Measurements from ENCODE around the gene AGAP2.
"Not testable (repeated sequence)": the region's sequence is repeated elsewhere in the genome, so short reads cannot be mapped to it uniquely, and the experiment has no call there.

Gene AGAP2

DNA sequence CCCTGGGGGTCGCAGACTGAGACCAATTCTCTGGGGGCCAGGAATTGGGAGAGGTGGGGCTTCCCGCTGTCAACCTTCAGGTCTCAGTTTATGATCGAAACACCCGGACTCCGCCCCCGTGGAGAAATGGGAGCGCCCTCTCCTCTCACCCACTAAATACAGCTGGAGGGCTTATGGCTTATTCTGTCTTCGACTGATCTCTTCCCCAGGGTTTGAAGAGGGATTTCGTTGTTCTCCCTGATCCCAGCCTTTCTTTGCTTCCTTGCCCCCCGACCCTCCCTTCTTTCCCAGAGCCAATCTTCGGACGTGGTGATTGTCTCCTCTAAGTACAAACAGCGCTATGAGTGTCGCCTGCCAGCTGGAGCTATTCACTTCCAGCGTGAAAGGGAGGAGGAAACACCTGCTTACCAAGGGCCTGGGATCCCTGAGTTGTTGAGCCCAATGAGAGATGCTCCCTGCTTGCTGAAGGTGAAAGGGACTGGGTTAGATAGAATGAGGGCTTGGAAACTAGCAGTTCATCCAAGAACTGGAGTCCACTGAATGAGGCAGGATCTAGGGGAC is 44.0 kb downstream of the AGAP2 start:
- DNase-seq (ENCODE audit: low spot score), result no peak

DNA sequence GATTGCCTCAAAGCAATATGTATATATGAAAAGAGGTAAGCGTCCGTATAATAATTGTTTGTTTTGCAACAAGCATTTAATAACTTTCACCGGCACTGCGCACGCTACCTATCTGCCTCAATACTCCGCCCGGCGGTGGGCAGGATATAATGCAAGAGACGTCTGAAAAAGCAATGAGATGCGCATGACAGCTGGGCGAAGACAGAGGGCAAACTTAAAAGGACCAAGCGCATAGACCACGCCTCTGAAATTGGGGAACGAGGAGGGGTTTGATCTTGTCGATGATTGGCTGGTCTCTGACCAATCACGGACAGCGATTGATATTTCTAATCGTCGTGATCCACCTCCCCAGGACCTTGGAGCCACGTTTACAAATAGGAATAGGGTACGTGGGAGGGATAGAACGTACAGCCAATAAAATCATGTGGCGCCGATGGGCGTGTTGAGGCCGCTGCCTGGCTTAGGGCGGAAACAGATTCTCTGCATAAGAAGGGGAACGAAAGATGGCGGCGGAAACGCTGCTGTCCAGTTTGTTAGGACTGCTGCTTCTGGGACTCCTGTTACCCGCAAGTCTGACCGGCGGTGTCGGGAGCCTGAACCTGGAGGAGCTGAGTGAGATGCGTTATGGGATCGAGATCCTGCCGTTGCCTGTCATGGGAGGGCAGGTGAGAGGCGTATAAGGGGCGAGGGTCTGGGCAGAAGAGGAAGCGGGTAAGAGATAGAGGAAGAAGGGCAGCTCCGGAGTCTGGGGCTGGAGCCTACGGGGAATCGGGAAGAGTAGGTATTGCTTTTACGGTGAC is 44.7 kb downstream of the AGAP2 start, which contains the start of gene OS9:
TSS of gene OS9 (plus strand) at position 474 of the 800 bp plus-strand sequence. CDS start at position 504, 30 bp downstream.
- peak; percentile 99 for DNase-seq (ENCODE audit: low spot score)

DNA sequence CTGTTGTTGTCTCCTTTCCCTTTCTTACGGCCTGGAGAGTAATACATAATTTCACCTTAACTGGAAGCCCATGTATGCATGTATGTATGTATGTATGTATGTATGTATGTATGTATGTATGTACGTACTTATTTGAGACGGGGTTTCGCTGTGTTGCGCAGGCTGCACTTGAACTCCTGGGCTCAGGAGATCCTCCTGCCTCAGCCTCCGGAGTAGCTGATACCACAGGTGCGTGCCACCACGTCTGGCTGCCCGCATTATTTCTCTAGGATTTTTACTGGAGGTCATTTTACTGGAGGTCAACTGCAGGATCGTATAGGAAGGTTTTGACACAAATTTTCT is 45.3 kb downstream of the AGAP2 start:
- no peak for DNase-seq (ENCODE audit: low spot score)

DNA sequence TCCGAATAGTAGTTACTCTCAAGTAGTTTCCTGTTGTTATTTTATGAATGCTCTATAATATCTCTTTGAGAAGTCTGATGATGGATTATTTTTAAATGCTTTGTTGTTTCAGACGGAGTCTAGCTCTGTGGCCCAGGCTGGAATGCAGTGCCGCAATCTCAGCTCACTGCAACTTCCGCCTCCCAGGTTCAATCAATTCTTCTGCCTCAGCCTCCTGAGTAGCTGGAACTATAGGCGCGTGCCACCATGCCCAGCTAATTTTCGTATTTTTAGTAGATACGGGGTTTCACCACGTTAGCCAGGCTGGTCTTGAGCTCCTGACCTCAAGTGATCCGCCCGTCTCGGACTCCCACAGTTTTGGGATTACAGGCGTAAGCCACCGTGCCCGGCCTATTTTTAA is 46.0 kb downstream of the AGAP2 start:
- no peak for DNase-seq (ENCODE audit: low spot score)

DNA sequence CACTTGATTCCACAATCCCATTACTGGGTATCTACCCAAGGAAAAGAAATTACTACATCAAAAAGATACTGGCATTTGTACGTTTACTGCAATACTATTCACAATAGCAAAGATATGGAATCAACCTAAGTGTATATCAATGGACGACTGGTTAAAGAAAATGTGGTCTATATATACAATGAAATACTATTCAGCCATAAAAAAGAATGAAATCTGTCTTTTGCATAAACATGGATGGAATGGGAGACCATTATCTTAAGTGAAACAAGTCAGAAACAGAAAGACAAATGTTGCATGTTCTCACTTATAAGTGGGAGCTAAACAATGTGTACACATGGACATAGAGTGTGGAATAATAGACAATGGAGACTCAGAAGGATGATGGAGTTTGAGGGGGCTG is 49.6 kb downstream of the AGAP2 start:
- no peak for DNase-seq (ENCODE audit: low spot score)

DNA sequence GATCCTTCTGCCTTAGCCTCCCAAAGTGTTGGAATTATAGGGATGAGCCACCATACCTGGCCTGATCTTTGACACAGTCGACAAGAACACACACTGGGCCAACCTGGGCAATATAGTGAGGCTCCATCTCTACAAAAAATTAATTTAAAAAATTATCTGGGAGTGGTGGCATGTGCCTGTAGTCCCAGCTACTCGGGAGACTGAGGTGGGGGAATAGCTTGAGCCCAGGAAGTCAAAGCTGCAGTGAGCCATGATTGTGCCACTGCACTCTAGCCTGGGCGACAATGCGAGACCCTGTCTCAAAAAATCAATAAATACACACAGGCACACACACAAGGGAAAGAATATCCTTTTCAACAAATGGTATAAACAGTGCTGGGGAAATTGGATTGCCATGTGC is 50.7 kb downstream of the AGAP2 start:
- no peak for DNase-seq (ENCODE audit: low spot score)

DNA sequence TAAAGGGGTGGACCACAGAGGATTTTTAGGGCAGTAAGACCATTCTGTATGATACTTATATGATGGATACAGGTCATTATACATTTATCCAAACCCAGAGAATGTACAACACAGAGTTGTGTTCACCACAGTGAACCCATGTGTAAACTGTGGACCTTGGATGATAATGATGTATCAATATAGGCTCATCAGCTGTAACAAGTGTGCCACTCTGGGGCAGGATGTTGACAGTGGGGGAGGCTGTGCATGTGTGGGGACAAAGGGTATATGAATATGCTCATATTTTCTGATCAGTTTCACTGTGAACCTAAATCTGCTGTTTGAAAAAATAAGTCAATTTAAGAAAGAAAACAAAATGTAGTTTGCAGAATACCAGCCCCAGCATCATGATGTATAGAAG is 58.8 kb downstream of the AGAP2 start:
- no peak for DNase-seq (ENCODE audit: low spot score)

DNA sequence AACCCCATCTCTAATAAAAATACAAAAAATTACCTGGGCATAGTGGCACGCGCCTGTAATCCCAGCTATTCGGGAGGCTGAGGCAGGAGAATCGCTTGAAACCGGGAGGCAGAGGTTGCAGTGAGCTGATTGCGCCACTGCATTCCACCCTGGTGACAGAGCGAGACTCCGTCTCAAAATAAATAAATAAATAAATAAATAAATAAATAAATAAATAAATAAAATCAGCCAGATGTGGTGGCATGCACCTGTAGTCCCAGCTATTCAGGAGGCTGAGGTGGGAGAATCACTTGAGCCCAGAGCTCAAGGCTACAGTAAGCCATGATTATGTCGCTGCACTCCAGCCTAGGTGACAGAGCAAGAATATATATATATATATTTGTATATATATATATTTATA is 60.6 kb downstream of the AGAP2 start:
- not testable (repeated sequence) for DNase-seq (ENCODE audit: low spot score)

DNA sequence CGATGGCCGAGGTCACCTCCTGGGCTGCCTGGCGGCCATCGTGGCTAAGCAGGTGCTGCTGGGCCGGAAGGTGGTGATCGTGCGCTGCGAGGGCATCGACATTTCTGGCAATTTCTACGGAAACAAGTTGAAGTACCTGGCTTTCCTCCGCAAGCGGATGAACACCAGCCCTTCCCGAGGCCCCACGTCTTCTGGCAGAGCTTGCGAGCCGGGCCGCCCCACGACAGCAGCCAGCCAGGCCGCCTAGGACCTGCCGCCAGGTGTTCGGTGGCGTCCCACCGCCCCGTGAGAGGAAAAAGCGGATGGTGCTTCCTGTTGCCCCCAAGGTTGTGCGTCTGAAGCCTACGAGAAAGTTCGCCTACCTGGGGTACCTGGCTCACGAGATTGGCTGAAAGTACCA is 63.9 kb downstream of the AGAP2 start:
- DNase-seq (ENCODE audit: low spot score), result no peak
